ENCODE measurements around the gene ZDHHC19.
"Not testable (repeated sequence)": the region's sequence is repeated elsewhere in the genome, so short reads cannot be mapped to it uniquely, and the experiment has no call there.

The ZDHHC19 gene

GRCh38 chr3:196208942-196209695 is 2.1 kb downstream of the ZDHHC19 start:
- Histone ChIP-seq H3K4me1 (ENCODE audit: low read length) (peaks cover 2% of the 10 kb centered on the region; the same call in 1 of the 2 replicates), H2AFZ (ENCODE audit: low read length) (no peak overlapping the region), H3F3A (ENCODE audit: insufficient read depth, low read length) (no peaks in the 10 kb centered on the region), H3K79me2 (ENCODE audit: low read length) (no peaks in the 10 kb centered on the region), H4K20me1 (ENCODE audit: insufficient read depth, low read length) (no peaks in the 10 kb centered on the region), H3K9me2 (replicated peaks; ENCODE audit: insufficient read depth, low read length) (no peaks in the 10 kb centered on the region), H3K9ac (ENCODE audit: low read length) (no peak overlapping the region), H3K9me3 (replicated peaks; ENCODE audit: insufficient read depth, low read length) (no peaks in the 10 kb centered on the region), H3K27me3 (replicated peaks; ENCODE audit: insufficient read depth, low read length) (no peaks in the 10 kb centered on the region; the same call in 1 of the 2 replicates), H3K36me3 (replicated peaks; ENCODE audit: insufficient read depth, low read length) (no peaks in the 10 kb centered on the region), H3K4me3 (ENCODE audit: low read length) (no peak overlapping the region), H3K27ac (ENCODE audit: low read length) (no peak overlapping the region), H3K4me2 (ENCODE audit: low read depth, low read length) (no peak overlapping the region)
- TF ChIP-seq CTCF (IDR thresholded peaks at IDR 0.05; ENCODE audit: low read length), result no peak
- TF ChIP-seq EZH2 (optimal IDR thresholded peaks at IDR 0.05; ENCODE audit: low read depth, low read length), result no peak
- no peak for TF ChIP-seq EZH2phosphoT487 (IDR thresholded peaks at IDR 0.05; ENCODE audit: low read length)
- DNase-seq, result no peak

GRCh38 chr3:196207833-196208607 is 3.2 kb downstream of the ZDHHC19 start:
- Histone ChIP-seq H3K9me2 (replicated peaks; ENCODE audit: insufficient read depth, low read length) (no peaks in the 10 kb centered on the region), H3K36me3 (replicated peaks; ENCODE audit: insufficient read depth, low read length) (no peaks in the 10 kb centered on the region), H3F3A (ENCODE audit: insufficient read depth, low read length) (no peaks in the 10 kb centered on the region), H3K27ac (ENCODE audit: low read length) (no peak overlapping the region), H4K20me1 (ENCODE audit: insufficient read depth, low read length) (no peaks in the 10 kb centered on the region), H2AFZ (ENCODE audit: low read length) (peak overlapping the region; percentile 58; the same call in 1 of the 2 replicates), H3K27me3 (replicated peaks; ENCODE audit: insufficient read depth, low read length) (no peaks in the 10 kb centered on the region; the same call in 1 of the 2 replicates), H3K79me2 (ENCODE audit: low read length) (no peaks in the 10 kb centered on the region), H3K4me3 (ENCODE audit: low read length) (peak overlapping the region; percentile 45), H3K9me3 (replicated peaks; ENCODE audit: insufficient read depth, low read length) (no peaks in the 10 kb centered on the region), H3K4me1 (ENCODE audit: low read length) (peaks cover 12% of the 10 kb centered on the region), H3K4me2 (ENCODE audit: low read depth, low read length) (peak overlapping the region; percentile 53; the same call in 1 of the 2 replicates), H3K9ac (ENCODE audit: low read length) (no peak overlapping the region)
- no peak for DNase-seq
- no peak for TF ChIP-seq EZH2phosphoT487 (IDR thresholded peaks at IDR 0.05; ENCODE audit: low read length)

GRCh38 chr3:196207159-196207832 is 3.9 kb downstream of the ZDHHC19 start:
- H3K9me2 ChIP-seq (replicated peaks; ENCODE audit: insufficient read depth, low read length), result no peaks in the 10 kb centered on the region
- H3K79me2 ChIP-seq (ENCODE audit: low read length), result no peaks in the 10 kb centered on the region
- peaks cover 12% of the 10 kb centered on the region for H3K4me1 ChIP-seq (ENCODE audit: low read length)
- H3F3A ChIP-seq (ENCODE audit: insufficient read depth, low read length), result no peaks in the 10 kb centered on the region
- H3K9me3 ChIP-seq (replicated peaks; ENCODE audit: insufficient read depth, low read length), result no peaks in the 10 kb centered on the region
- no peak overlapping the region for H2AFZ ChIP-seq (ENCODE audit: low read length)
- no peaks in the 10 kb centered on the region for H4K20me1 ChIP-seq (ENCODE audit: insufficient read depth, low read length)
- TF ChIP-seq EZH2phosphoT487 (IDR thresholded peaks at IDR 0.05; ENCODE audit: low read length) (no peak), CTCF (IDR thresholded peaks at IDR 0.05; ENCODE audit: low read length) (no peak), EZH2 (optimal IDR thresholded peaks at IDR 0.05; ENCODE audit: low read depth, low read length) (no peak)
- H3K9ac ChIP-seq (ENCODE audit: low read length), result no peak overlapping the region
- no peaks in the 10 kb centered on the region; the same call in 1 of the 2 replicates for H3K27me3 ChIP-seq (replicated peaks; ENCODE audit: insufficient read depth, low read length)
- DNase-seq, result no peak
- no peak overlapping the region for H3K27ac ChIP-seq (ENCODE audit: low read length)
- H3K4me3 ChIP-seq (ENCODE audit: low read length), result no peak overlapping the region
- H3K4me2 ChIP-seq (ENCODE audit: low read depth, low read length), result no peak overlapping the region
- no peaks in the 10 kb centered on the region for H3K36me3 ChIP-seq (replicated peaks; ENCODE audit: insufficient read depth, low read length)

- H3K9me3 ChIP-seq (replicated peaks; ENCODE audit: insufficient read depth, low read length); H4K20me1 ChIP-seq (ENCODE audit: insufficient read depth, low read length); H3F3A ChIP-seq (ENCODE audit: insufficient read depth, low read length); DNase-seq; H3K79me2 ChIP-seq (ENCODE audit: low read length); H3K4me2 ChIP-seq (ENCODE audit: low read depth, low read length); H3K36me3 ChIP-seq (replicated peaks; ENCODE audit: insufficient read depth, low read length); H2AFZ ChIP-seq (ENCODE audit: low read length); H3K27me3 ChIP-seq (replicated peaks; ENCODE audit: insufficient read depth, low read length); H3K4me3 ChIP-seq (ENCODE audit: low read length); H3K9me2 ChIP-seq (replicated peaks; ENCODE audit: insufficient read depth, low read length); H3K9ac ChIP-seq (ENCODE audit: low read length); H3K27ac ChIP-seq (ENCODE audit: low read length): not testable (repeated sequence)
- H3K4me1 ChIP-seq (ENCODE audit: low read length), result peaks cover 12% of the 10 kb centered on the region
Measured at GRCh38 chr3:196205442-196206205, 5.6 kb downstream of the ZDHHC19 start.
